HG03439 (cell line): ENCODE data around the gene TRIM37.
"Not testable (repeated sequence)": the region's sequence is repeated elsewhere in the genome, so short reads cannot be mapped to it uniquely, and the experiment has no call there.

Source experiments
- ATAC-seq: cut with Tn5 transposase; IDR thresholded peaks from one replicate; pipeline ENCODE4 v1.9.1; 2021; ENCODE audit warnings: mild to moderate bottlenecking, moderate library complexity; ENCODE audit not compliant: unreplicated experiment

TRIM37 gene

DNA sequence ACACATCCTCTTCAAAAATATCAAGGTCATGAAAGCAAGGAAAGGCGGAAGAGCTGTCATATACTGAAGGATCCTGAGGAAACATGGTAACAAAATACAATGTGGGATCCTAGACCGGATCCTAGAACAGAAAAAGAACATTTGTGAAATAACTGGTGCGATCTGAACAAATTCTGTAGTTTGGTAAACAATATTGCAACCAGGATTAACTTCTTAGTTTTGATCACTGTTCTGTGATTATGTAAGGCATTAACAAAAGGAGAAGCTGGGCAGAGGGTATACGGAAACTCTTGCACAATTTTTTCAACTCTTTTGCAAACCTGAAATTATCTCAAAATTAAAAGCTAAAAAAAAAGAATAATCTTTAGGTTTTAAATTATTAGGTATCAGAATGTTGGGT, 109.7 kb downstream of the TRIM37 start:
- ATAC-seq, result no peak

DNA sequence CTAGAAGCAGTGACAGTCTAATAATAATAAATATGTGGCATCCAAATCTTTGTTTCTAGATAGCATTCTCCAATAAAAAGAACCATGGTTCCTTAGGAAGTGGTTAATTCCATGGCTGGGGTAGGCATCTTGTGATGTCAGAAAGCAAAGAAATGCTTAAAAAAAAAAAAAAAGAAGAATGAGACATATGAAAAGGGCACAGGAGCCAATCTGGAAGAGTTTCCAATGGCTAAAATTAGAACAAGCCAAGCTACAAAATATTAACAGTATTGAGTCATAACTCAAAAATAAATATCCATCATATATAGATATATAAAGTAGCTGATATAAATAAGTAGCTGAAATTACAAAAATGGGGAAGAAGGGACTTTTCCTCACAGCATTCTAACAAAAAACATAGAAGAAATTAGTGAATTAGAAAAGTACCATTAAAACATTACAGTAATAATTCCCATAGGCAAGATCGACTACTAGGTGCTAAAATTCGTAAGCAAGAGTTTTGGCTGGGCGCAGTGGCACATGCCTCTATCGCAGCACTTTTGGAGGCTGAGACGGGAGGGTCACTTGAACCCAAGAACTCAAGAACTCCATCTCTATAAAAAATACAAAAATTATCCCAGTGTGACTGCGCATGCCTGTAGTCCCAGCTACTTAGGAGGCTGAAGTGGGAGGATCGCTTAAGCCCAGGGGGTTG, 111.3 kb downstream of the TRIM37 start:
- ATAC-seq, result no peak

DNA sequence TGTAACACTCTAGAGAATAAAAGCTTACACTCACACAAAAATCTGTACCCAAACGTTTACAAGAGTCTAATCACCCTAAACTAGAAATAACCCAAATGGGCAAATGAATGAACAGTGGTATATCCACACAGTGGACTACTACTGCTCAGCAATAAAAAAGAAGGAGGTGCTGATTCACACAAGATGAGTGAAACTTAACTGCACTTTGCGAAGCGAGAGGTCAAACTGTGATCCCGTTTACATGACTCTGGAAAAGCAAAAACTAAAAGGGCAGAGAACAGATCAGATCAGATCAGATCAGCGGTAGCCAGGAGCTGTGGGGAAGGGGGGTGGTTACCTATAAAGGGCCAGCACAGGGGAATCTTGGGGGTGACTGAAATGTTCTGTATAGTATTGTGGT, 113.4 kb downstream of the TRIM37 start:
- ATAC-seq, result no peak

DNA sequence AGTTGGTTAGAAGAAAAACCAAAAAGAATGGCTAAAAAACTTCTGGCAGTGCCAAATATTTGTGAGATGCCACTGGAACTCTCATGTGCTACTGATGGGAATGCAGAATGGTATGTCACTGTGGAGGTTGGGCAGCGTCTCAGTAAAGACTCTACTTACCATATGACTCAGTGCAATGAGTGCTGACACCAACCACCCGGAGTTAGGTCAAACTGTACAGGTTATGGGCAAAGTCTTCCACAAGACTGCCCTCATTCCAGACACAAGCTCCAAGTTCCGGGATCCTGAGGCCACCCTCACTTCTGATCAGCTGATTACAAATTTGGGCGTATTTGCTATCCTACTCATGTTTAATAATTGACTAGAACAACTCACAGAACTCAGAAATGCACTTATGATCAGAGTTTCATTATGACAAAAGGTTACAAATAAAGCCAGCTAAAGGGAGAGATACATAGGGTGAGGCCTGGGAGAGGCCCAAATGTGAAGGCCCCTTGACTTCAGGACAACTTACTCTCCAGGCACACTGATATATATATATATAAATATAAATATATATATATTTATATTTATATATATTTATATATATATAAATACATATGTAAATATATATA, 114.9 kb downstream of the TRIM37 start:
- ATAC-seq, result peak; percentile 67

DNA sequence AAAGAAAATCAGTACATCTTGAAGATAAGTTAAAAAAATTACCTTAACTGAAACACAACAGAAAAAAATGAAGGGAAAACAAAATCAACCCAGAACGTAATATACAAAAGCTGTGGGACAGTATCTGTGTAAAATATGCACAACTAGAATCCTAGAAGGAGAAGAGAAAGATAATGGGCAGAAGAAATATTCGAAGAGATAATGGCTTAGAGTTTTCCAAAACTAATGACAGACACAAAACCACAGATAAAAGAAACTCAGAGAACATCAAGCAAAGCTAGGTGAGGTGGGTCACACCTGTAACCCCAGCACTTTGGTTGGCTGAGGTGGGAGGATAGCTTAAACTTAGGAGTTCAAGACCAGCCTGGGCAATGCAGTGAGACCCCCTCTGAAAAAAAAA, 117.1 kb downstream of the TRIM37 start:
- ATAC-seq, result no peak

DNA sequence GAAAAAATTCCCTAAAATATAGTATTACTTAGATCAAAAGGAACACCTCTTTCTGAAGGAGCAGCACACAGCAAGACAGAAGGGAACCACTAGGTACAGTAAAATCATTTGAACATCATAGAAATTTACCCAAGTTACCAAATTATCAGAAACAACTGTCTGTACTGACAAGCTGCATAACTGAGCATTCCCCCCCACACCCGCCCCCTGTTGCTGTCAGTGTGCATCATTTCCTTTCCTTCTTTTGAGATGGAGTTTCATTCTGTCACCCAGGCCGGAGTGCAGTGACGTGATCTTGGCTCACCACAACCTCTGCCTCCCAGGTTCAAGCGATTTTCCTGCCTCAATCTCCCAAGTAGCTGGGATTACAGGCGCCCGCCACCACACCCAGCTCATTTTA, 120.7 kb downstream of the TRIM37 start:
- ATAC-seq, result no peak

- no peak for ATAC-seq
Measured at GRCh38 chr17:58985367-58985766, 121.3 kb downstream of the TRIM37 start.

DNA sequence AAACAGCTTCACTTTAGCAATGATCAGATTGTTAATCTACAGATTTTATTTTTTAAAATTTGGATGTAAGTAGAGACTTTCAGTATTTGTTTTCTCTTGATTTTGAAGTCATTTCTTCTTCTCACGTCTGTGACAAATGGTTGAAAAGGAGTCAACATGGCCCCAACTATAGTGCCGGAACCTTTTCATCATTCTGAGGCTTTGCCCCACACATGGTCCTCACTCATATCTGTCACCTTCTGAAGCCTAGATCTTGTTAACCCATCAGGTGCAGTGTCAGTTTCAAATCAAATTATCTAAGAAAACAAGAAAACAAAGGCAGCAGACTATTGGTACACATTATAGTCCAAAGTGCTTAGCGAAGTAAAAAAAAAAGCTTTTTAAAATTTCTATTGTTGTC, 124.1 kb downstream of the TRIM37 start:
- no peak for ATAC-seq

DNA sequence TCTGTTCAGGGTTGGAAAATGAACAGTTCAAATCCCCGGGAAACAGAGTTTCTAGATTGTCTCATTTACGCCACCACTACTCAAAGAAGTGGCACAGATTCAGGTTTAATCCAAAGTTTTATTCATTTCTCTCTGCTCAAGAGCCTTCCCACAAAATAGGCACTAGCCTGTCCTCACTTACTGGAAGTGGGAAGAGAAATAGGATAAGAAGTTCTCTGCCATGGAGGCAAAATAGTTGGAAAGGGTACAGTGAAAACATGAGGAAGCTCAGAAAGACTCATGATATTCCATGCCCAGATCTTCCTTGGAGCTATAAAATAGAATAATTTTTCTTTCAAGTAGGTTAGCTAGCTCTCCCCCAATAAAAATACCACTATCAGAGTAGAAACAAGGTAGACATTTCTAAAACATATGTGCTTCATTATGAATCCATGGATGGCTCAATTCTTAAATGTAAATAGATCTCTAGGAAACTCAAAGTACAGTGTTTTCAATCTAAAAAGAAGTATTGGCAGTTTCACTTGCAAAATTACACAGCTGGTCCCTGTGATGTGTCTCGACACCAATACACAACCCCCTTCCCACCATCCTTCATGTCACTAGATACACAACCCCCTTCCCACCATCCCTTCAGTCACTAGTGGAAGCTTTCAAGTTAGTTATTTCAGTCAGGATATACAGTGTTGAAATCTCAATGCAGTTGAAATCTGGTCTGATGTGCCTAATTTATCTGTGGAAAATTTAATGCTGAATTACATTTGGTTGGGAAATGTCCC, 125.8 kb downstream of the TRIM37 start:
- ATAC-seq, result no peak

DNA sequence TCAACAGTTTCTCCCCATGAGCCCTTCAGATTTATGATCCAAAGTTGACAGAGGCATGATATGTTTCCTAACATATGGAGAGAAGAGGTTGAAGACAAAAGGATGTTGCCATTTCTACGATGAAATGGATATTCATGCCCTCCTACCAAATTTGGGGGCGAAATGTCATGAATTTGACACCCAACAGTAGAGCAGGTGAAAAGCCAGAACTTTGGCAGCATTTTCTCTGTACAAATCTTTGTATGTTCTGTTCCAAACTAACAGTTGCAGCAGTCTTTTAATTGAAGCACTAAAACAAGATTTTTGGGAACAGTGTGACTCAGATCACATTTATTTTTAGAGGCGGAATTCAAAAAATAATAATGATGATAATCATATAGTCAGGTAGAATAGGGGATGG, 130.1 kb downstream of the TRIM37 start:
- no peak for ATAC-seq

DNA sequence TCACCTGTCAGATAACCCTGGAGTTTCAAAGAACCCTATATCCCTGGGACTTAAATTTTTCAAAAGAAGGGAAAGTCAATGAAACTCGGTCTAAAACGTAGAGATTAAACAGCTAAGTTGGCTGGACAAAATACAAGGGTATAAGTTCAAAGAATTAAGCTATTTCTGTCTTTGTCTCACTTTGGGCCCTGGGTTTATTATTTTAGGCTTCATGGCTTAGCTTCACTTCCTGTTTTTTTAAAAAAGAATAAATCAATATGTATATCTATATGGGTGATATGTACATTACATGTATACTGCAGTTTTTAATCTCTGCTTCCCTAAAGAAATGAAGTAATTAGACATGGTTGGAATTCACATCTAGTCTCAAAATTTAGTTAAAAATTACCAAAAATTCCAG, 132.3 kb downstream of the TRIM37 start:
- ATAC-seq, result no peak

- ATAC-seq, result no peak
Measured at GRCh38 chr17:58970609-58971450, 135.8 kb downstream of the TRIM37 start.

GRCh38 chr17:58969612-58970011, 137.1 kb downstream of the TRIM37 start:
- ATAC-seq, result no peak

- no peak for ATAC-seq
Measured at GRCh38 chr17:58969156-58969555, 137.5 kb downstream of the TRIM37 start.

DNA sequence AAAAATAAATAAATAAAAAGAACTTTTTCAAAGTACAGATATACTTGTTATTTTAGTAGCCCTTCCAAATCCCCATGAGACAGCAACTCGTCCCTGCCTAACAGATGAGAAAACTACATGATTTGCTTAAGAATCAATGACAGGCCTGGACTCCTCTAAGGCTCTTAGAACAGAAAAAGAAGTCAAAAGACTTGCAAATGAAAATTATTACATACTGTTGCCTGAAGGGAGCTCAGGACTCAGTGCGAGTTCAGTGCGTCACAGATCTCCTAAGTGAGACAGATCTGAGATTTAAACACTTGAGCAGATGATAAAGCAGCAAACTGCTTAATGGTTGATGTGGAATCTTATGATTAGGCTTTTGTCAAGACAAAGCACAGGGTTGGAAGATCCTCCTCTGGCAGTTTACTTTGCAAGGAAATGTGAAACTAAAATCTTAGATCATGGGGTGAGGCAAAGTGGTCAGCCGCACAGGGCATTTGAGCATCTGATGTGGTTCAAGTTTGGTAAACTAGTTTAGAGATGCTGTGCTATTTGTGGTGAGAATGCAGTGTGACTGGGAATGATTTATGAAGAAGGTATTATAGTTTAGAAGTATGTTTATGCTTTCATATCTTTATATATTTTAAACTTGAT, 138.1 kb downstream of the TRIM37 start:
- no peak for ATAC-seq

- ATAC-seq, result no peak
Measured at GRCh38 chr17:58966208-58966607, 140.5 kb downstream of the TRIM37 start.

- no peak for ATAC-seq
Measured at GRCh38 chr17:58965221-58965620, 141.5 kb downstream of the TRIM37 start.

DNA sequence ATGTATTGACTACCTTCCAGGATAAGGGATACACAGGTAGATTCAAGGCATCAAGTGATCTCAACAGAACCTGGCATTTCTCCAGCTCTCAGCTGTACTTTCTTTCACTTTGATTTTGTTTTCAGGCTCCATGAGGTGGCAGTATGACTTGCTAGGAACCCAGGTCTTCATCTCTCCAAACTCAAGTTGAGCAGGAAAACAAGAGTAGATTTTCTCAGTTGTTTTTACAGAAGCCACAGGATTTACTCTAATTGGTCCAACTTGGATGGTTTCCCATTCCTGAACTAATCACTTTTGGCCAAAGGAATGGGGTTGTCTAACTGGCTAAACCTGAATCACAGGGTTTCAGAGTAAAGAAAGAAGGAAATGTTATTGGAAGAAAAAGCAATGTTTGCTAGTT, 146.6 kb downstream of the TRIM37 start:
- no peak for ATAC-seq

DNA sequence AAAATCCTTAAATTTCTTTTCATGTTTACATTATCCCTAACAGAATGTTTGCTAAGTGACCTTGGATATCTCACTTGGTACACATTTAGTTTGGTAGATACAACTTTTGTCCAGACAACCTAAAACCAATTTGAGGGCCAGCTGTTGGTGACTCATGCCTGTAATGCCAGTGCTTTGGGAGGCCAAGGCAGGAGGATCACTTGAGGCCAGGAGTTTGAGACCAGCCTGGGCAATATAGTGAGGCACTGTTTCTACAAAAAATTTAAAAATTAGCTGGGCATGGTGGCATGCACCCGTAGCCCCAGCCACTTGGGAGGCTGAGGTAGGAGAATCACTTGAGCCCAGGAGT, 149.0 kb downstream of the TRIM37 start:
- not testable (repeated sequence) for ATAC-seq

- no peak for ATAC-seq
Measured at GRCh38 chr17:58956997-58957724, 149.5 kb downstream of the TRIM37 start.
